ENCODE measurements around the gene ABHD13. TPM values are rescaled to one million over a fixed set of nuclear protein-coding genes. Genes with fewer than 3 reads are reported as not detected.

Gene ABHD13
- total RNA-seq (2014; rRNA removed; shearing (Covaris generic)) = 4.8 and 6.1 TPM in 2 replicates

- peak; percentile 85 for DNase-seq (ENCODE audit: low spot score)
- in situ Hi-C loops (cut with HindIII; ENCODE audit: low sequenced_read_pairs) = no loop called here
These were observed at the start of gene ABHD13 for GRCh38 chr13:108218044-108218974. Gene ABHD13 (plus strand): TSS chr13:108218392. CDS start chr13:108229219, 10,827 bp downstream.

DNA sequence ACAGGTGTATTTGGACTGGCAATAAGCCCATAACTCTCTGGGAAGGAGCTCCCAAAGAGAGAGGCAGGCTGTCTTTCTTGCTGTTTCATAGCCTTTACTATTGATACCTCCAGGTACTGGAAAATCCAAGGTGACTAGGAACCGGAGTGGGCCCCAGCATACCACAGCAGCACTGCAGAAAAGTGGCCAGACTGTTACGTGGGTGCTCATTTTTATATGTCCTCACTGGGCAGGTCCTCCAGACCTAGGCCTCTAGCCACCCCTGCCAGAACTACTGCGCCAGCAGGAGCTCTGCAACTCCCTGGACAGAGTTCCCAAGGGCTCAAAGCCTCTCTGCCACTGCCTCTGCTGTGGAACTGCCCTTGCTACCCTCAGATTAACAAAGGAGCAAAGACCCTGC is 49.3 kb upstream of the ABHD13 start:
- in situ Hi-C loops (cut with HindIII; ENCODE audit: low sequenced_read_pairs) = no loop called here

DNA sequence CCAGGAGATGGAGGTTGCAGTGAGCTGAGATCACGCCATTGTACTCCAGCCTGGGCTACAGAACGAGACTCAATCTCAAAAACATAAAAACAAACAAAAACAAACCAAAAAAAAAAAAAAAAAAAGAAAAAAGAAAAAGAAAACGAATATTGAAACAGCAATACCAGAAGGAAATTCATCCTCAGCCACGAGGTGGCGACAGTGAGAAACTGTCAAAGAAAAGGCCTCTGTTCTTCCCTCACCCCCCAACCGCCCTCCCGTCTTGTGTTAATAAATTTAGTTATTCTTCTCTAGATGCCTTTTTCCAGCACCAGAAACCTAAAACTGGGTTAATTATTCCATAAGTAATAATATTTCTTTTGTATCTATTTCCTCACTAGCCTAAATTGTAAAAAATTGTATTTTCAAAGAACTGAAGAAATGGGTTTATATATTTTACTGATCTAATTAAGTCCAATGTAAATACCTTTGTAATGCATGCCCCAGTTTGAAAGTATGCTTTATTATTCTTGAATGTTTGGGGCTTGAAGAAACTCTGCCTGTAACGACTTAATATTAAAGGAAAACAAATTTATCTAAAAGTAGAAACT is 41.4 kb upstream of the ABHD13 start:
- in situ Hi-C loops (cut with HindIII; ENCODE audit: low sequenced_read_pairs) = no loop called here
- DNase-seq (ENCODE audit: low spot score) = peak; percentile 6

More for the DNA sequence above, 49.3 kb upstream of the ABHD13 start:
- DNase-seq (ENCODE audit: low spot score) = no peak

GRCh38 chr13:108178078-108178477 is 40.1 kb upstream of the ABHD13 start:
- in situ Hi-C loops (cut with HindIII; ENCODE audit: low sequenced_read_pairs) = no loop called here
- no peak for DNase-seq (ENCODE audit: low spot score)

DNA sequence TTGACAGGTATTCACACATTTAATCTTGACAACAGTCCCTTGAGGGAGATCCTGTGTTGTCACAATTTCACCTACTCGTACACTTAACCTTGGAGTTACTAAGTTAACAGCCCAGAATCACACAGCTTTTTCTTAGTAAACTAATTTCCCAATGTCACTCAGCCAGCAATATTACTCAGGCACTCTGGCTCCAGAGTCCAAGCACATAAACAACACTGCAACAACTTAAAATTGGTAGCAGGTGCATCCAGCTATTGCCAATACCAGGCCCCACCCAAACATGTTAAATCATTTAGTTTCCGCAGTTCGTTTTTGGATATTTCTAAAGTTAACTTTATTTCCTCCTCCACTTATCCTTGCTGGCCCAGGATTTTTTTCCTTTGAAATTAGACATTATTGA is 35.5 kb upstream of the ABHD13 start:
- no peak for DNase-seq (ENCODE audit: low spot score)
- in situ Hi-C loops (cut with HindIII; ENCODE audit: low sequenced_read_pairs) = no loop called here

- in situ Hi-C loops (cut with HindIII; ENCODE audit: low sequenced_read_pairs) = no loop called here
- DNase-seq (ENCODE audit: low spot score) = no peak
These were observed 33.0 kb upstream of the ABHD13 start for GRCh38 chr13:108185223-108185622.

DNA sequence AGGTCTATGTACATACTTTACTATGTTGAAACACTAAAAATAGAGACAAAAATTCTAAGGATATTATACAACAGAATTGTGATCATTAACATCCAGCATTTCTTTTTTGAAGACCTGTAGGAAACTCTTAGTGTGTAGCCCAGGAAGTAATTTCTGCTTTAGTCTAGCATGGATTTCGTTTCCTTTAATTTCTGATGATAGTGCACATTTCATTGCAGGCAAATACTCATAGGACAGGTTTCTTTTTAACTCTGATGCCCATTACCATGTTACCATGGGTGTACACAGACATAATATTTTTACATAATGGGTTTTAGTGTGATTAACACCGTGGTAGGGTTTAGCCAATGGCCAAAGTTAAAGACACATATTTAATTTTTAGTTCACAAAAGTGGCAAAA is 29.9 kb upstream of the ABHD13 start:
- DNase-seq (ENCODE audit: low spot score) = no peak
- in situ Hi-C loops (cut with HindIII; ENCODE audit: low sequenced_read_pairs) = no loop called here

DNA sequence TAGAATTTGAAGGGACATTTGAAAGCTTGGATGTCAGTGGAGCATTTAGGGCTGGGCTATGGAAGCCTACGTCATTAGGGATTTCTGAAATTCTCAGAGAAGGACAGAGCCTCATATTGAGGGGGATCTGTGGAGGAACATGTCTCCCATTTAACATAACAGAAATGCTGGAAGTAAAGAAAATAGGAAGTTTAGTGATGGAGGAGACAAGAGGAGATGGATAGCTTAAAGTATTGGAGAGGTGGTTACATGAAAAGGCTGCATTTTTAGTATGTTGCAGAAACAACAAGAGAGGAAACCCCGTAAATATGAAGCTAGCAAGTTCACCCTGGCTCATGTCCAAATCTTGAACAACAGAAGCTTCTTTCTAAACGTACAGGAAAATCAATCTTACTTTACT is 27.3 kb upstream of the ABHD13 start:
- DNase-seq (ENCODE audit: low spot score) = no peak
- in situ Hi-C loops (cut with HindIII; ENCODE audit: low sequenced_read_pairs) = no loop called here

DNA sequence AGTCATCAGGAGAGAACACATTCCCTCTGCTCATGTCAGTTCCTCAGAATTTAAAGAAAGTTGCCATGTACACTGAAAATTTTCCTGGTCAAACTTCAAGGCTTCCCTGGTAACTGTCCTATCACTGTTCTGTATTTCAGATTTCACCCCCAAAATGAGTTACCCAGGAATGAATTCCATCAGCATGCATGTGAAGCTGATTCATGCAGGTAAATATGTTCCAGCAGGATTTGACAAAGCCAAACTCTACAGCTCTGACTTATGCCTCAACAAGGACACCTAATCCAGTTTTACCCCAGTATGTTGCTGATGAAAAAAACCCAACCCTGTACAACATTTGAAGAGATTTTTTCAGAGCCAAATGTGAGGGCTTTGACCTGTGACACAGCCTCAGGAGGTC is 24.4 kb upstream of the ABHD13 start:
- DNase-seq (ENCODE audit: low spot score) = no peak
- in situ Hi-C loops (cut with HindIII; ENCODE audit: low sequenced_read_pairs) = no loop called here

GRCh38 chr13:108194435-108194936 is 23.7 kb upstream of the ABHD13 start:
- in situ Hi-C loops (cut with HindIII; ENCODE audit: low sequenced_read_pairs) = no loop called here

DNA sequence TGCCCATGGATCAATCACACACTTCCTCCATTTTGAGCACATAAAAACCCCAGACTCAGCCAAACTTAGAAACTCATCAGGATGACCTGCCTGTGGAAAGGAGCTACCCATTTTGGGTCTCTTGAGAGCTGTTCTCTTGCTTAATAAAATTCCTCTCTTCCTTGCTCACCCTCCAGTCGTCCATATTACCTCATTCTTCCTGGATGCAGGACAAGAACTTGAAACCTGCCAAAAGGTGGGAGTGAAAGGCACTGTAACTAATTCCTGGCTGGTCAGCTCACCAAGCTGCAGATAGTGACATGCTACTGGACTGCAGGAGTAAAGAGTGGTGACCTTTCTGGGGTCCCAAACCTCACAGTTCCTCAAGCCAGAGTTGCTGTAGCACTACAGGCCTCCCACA is 23.0 kb upstream of the ABHD13 start:
- in situ Hi-C loops (cut with HindIII; ENCODE audit: low sequenced_read_pairs) = no loop called here
- DNase-seq (ENCODE audit: low spot score) = no peak

More at GRCh38 chr13:108194435-108194936, 23.7 kb upstream of the ABHD13 start:
- no peak for DNase-seq (ENCODE audit: low spot score)

- no peak for DNase-seq (ENCODE audit: low spot score)
- in situ Hi-C loops (cut with HindIII; ENCODE audit: low sequenced_read_pairs) = no loop called here
These were observed 22.3 kb upstream of the ABHD13 start for GRCh38 chr13:108195861-108196260.

DNA sequence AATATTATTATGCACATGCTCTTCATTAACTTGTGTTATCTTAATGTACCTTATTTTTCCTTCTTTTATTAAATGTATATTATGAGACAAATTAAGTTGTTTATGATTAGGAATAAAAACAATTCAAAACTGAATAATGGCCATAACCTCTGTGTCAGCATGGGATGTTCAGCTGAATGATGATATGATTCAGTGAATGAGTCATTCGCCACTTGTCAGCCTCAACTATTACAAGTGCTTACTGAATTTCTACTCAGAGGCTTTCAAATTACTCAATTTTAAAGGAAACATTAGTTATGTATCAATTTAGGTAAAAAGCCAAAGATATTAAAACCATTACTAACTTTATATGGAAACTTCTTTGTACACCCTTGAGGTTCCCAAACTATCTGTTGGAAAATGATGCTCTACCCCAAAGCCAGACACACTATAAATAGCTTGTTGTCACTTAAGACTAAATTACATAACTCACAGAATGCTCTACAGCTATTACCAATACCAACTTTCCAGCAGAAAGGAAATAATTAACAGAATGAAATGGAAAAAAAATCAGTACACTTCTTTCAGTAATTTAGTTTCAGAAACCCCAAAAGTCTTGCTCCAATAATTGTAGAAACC is 17.3 kb upstream of the ABHD13 start:
- no peak for DNase-seq (ENCODE audit: low spot score)
- in situ Hi-C loops (cut with HindIII; ENCODE audit: low sequenced_read_pairs) = no loop called here

GRCh38 chr13:108210551-108210950 is 7.6 kb upstream of the ABHD13 start:
- DNase-seq (ENCODE audit: low spot score) = no peak
- in situ Hi-C loops (cut with HindIII; ENCODE audit: low sequenced_read_pairs) = no loop called here

DNA sequence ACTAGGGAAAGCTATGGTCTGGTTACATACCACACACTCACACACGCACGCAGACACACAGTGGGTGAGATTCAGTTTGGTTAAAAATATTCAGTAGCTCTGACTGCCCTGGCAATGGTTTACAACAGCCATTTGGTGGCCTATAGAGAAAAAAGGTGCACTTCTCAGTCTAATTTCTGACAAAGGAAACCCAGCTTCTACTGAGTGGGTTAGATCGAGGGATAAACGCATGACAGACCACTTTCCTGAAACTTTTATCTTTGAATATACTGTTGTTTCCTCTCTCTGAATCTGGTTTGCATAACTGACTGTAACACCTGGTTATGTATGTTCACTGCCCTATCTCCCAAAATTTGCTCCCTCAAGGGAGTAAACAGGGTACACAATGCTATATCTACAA is 5.3 kb upstream of the ABHD13 start:
- DNase-seq (ENCODE audit: low spot score) = no peak
- in situ Hi-C loops (cut with HindIII; ENCODE audit: low sequenced_read_pairs) = no loop called here

DNA sequence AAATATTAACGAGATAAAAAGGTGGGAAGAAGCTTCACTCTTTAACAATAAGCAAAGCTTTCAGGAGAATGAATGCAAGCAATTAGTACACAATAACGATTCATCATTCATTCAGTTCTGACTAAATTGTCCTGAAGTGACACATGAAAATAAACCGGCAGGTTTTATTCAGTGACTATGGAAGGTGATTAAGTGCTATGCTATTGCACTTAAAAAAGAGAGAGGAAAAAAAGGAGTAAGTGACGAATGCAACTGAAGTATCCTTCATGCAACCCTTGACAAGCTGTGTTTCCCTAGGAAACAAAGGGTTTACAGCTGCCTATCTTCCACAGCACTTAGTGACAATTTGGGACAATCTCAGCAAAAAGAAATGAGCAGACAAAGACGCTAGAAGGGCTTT is 4.2 kb upstream of the ABHD13 start:
- peak; percentile 55 for DNase-seq (ENCODE audit: low spot score)
- in situ Hi-C loops (cut with HindIII; ENCODE audit: low sequenced_read_pairs) = no loop called here

GRCh38 chr13:108214441-108215271 is 3.5 kb upstream of the ABHD13 start:
- in situ Hi-C loops (cut with HindIII; ENCODE audit: low sequenced_read_pairs) = no loop called here
- peak; percentile 67 for DNase-seq (ENCODE audit: low spot score)

DNA sequence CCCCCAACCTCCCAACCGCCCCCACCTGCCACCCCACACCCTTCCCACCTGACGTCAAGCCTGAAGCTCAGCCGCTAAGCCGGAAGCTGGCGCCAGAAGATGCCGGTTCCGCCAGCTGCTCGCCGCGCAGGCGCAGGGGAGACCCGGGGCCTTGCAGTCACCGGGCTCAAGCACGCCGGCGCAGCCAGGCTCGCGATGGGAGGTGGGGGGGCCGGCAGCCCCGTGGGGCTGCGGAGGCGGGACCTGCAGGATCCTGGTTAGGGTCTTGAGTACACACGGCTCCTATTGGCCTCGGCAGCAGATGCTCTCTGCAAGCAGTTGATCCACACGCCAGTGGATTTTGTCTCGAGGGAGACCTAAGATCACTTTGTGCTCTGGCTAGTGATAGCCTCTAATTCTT is 2.8 kb upstream of the ABHD13 start, which contains the start of gene LIG4:
Gene LIG4 (minus strand): TSS at position 101 of the 400 bp plus-strand sequence. CDS start 4,268 bp downstream, outside the sequence.
- peak; percentile 87 for DNase-seq (ENCODE audit: low spot score)
- in situ Hi-C loops (cut with HindIII; ENCODE audit: low sequenced_read_pairs) = no loop called here
